Fibroblast of villous mesenchyme (primary cell): ENCODE data around the gene TRAPPC1. TPM values are rescaled to one million over a fixed set of nuclear protein-coding genes. Genes with fewer than 3 reads are reported as not detected.

Source experiments
- DNase-seq: peaks from one replicate; pipeline ENCODE4 v3.0.0-alpha.2; 2010; ENCODE audit warnings: low read depth
- H3K4me3 ChIP-seq: 2 replicates; pipeline ENCODE4 v1.5.1; 2011; ENCODE audit warnings: low read depth, mild to moderate bottlenecking, low read length
- CTCF ChIP-seq: IDR thresholded peaks from 2 replicates; pipeline ENCODE4 v1.5.1; 2012; ENCODE audit warnings: low read depth, mild to moderate bottlenecking, low read length; ENCODE audit not compliant: insufficient read depth
- total RNA-seq: library from RNA; depleted of rRNA; stranded (reverse); fragments of >200 nt; gene quantifications from 2 replicates; pipeline ENCODE4 v1.2.3, GENCODE V29; 2012

The TRAPPC1 gene
- total RNA-seq, 1 donor, result 42.7 TPM

DNA sequence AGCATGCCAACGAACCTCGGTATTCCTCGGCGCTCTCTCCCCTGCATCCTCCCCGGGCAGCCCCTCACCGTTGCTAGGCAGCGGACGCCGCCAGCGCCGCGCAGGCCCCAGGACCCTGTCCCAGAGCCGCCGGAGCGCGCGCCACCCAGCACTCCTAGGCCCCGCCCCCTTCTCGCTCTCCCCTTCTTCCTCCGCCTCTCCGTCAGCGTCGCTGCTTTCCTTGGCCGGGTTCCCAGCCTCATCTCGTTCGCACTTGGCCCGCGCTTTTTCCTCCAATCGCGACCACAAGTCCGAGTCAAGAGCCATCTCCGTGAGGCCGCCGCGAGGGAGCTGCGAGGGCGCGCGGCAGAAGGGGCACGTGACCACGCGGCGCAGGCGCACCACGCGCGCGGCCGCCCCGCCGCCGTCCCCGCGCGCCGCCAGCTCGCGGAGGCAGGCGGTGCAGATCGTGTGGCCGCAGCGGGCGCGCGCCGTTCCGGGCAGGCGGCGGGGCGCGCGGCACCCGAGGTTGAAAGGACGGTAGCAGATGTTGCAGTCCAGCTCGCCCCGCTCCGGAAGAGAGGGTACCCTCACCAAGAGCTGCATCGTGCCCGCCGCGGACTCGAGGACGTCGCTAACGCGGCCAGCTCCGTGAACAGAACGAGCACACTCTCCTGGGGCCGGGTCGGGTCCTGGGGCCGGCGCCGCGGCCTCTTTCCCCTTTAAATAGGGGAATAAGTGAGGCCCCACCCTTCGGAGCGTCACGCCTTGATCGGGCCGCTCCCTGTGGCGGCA lies 15.9 kb downstream of the TRAPPC1 start, which contains the start of gene RNF227:
Gene RNF227 (minus strand): TSS at position 679 of the 774 bp plus-strand sequence. CDS start 94 bp downstream, at position 585.
- peak; percentile 97 for DNase-seq
- TF ChIP-seq CTCF, result no peak
- peak within 1 kb of the TSS; percentile 67 for H3K4me3 ChIP-seq

DNA sequence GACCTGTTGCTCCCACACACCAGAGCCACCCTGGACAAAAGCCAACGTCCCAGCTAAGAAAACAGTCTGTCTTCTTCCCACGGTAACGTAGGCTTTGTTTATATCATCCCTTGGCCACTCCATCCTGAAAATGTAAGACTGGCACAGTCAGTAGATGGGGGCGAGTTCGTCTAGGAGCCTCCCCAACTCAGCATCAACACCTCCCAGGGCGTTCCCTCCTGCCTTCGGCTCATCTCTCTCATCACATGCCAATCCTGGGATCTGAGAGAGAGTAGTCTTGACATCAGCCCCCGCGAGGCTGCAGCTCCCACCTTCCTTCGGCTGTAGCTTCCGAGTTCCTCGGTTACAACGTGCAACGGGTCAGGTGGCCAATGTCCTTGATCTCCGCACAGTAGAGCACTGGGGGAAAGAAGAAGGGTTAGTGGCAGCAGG lies 16.6 kb downstream of the TRAPPC1 start:
- DNase-seq, result peak; percentile 55
- H3K4me3 ChIP-seq, result peak overlapping the region; percentile 67
- TF ChIP-seq CTCF, result no peak

DNA sequence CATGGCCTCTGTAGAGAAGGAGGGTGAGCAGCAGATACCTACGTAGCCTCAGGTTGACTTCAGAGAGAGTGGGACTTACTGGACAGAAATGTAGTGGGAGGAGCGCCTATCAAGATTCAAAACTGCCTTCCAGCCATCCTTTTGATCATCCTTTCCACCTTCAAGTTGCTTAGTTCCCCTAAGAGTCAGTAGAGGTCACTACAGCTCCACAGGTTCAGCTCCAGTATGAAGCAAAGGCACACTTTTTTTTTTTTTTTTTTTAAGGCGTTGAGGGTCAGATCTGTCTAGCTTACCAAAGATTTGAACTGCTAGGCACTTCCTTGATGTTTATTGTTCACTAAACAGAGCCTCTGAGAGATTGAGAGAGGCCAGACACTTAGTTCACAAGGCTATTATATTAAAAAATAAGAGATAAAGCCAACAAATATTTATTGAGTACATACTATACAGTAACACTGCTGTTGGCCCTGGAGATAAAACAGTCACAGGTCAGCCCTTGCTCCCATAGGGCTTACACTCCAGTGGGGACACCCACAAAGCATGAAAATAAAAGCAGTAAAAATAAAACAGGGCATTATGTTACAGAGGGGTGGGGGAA lies 18.7 kb downstream of the TRAPPC1 start:
- peak; percentile 83 for DNase-seq
- TF ChIP-seq CTCF, result peak; percentile 83
- H3K4me3 ChIP-seq, result no peak overlapping the region

DNA sequence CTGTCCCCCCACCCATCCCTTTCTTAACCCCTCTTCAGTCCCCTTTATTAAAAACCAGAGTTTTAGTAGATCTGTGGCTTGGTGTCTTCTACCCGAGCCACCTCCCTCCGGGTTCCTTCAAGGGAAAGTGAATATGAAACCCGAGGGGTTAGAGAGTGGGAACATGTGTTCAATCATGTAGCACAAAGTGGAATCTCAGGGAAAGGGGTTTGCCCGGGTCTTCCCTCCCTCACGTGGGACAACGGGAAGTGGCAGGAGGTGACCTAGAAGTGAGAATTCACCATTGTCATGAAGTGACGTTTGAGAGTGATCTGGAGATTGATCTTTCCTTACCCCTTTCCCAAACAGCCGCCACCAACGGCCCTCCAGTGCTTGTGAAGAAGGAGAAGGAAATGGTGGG lies 20.6 kb downstream of the TRAPPC1 start:
- TF ChIP-seq CTCF, result no peak
- no peak overlapping the region for H3K4me3 ChIP-seq
- DNase-seq, result no peak

- TF ChIP-seq CTCF, result no peak
- DNase-seq, result no peak
- H3K4me3 ChIP-seq, result no peak overlapping the region
Observed at GRCh38 chr17:7910711-7911110, 21.0 kb downstream of the TRAPPC1 start.

- DNase-seq, result no peak
- no peak for TF ChIP-seq CTCF
- no peak overlapping the region for H3K4me3 ChIP-seq
Observed at GRCh38 chr17:7910281-7910680, 21.5 kb downstream of the TRAPPC1 start.
